Measurements from ENCODE around the gene SLC43A1.

The SLC43A1 gene

GRCh38 chr11:57477507-57478189 lies 37.9 kb downstream of the SLC43A1 start:
- DNase-seq = no peak

GRCh38 chr11:57476757-57477506 lies 38.6 kb downstream of the SLC43A1 start:
- DNase-seq = peak; percentile 84

- DNase-seq = peak; percentile 57
Observed at GRCh38 chr11:57476047-57476756, 39.3 kb downstream of the SLC43A1 start.

GRCh38 chr11:57475671-57476046 lies 39.8 kb downstream of the SLC43A1 start:
- no peak for DNase-seq

GRCh38 chr11:57475191-57475590 lies 40.3 kb downstream of the SLC43A1 start:
- DNase-seq = no peak

- no peak for DNase-seq
Observed at GRCh38 chr11:57474803-57475115, 40.7 kb downstream of the SLC43A1 start.

GRCh38 chr11:57474017-57474802 lies 41.3 kb downstream of the SLC43A1 start:
- DNase-seq = peak; percentile 91

- peak; percentile 85 for DNase-seq
Observed at GRCh38 chr11:57473285-57473841, 42.1 kb downstream of the SLC43A1 start.

GRCh38 chr11:57471496-57471895 lies 44.0 kb downstream of the SLC43A1 start:
- DNase-seq = no peak

- no peak for DNase-seq
Observed at GRCh38 chr11:57469268-57469667, 46.2 kb downstream of the SLC43A1 start.

GRCh38 chr11:57468276-57468675 lies 47.2 kb downstream of the SLC43A1 start:
- no peak for DNase-seq

GRCh38 chr11:57467508-57468157 lies 47.9 kb downstream of the SLC43A1 start:
- no peak for DNase-seq

- DNase-seq = peak; percentile 58
Observed at GRCh38 chr11:57466680-57467079, 48.8 kb downstream of the SLC43A1 start.

- DNase-seq = no peak
Observed at GRCh38 chr11:57464539-57465181, 50.8 kb downstream of the SLC43A1 start.

GRCh38 chr11:57463671-57464538 lies 51.6 kb downstream of the SLC43A1 start:
- no peak for DNase-seq

GRCh38 chr11:57462597-57462996 lies 52.9 kb downstream of the SLC43A1 start:
- DNase-seq = no peak

GRCh38 chr11:57461841-57462489 lies 53.5 kb downstream of the SLC43A1 start:
- DNase-seq = no peak

GRCh38 chr11:57460758-57461749 lies 54.4 kb downstream of the SLC43A1 start:
- no peak for DNase-seq

Measured in hematopoietic multipotent progenitor cell treated with erythropoietin and hydrocortisone succinate and interleukin-3 and kit ligand, for 4 days (in vitro differentiated cells).